Measurements from ENCODE around the gene TNFRSF14.
A peak's percentile ranks its signal among the peaks of the same experiment; 100 is the strongest.
"Not testable (repeated sequence)": the region's sequence is repeated elsewhere in the genome, so short reads cannot be mapped to it uniquely, and the experiment has no call there.

TNFRSF14 gene

GRCh38 chr1:2553076-2553475, 3.1 kb upstream of the TNFRSF14 start:
- not testable (repeated sequence) for H3K9ac ChIP-seq (ENCODE audit: low read depth in 1 of 2, low read length in 2 of 2)
- H3K4me1 ChIP-seq (ENCODE audit: control insufficient read depth in 1 of 2, insufficient read depth in 2 of 2, low read length in 2 of 2) = peaks cover 24 to 48% of the 10 kb centered on the region in 2 donors

DNA sequence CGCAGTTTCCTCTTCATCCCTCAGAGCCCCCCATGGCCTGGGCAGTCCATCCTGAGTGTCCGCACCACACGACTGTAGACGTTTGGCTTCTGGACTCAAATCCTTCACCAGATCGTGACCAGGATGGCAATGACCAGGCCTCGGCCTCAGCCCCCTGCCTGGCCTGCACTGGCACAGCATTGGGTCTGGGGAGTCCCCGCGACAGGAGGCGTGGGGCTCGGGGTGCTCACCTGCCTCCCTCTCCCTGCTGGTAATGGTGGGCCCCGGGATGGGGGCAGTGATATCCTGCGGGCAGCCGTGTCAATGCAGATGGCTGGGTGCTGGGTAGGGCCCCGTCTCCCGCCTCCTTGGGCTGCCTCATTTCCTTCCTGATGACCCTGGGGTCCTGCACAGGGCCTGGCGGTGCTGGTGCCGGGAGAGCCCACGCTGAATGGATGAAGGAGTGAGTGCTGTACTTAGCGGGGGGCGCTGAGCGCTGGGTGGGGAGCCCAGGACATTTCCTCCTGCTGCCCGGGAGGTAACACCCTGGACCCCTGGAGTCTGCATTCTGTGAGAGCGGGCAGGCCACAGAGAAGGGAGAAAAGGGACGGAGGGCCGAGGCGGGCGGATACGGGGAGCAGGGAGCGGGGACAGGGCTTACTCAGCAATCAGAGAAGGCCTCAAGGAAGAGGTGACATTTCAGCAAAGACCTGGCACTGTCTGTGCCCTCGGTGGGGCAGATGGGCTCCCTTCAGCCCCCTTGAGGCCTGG, 2.1 kb upstream of the TNFRSF14 start:
- peaks cover 27 to 49% of the 10 kb centered on the region in 2 donors for H3K4me1 ChIP-seq (ENCODE audit: control insufficient read depth in 1 of 2, insufficient read depth in 2 of 2, low read length in 2 of 2)
- H3K4me3 ChIP-seq (ENCODE audit: low read depth in 1 of 2, low read length in 2 of 2) = peak overlapping the region; percentile 23 to 98
- no peak overlapping the region for H3K27ac ChIP-seq (ENCODE audit: low read depth, low read length)

More at GRCh38 chr1:2553076-2553475, 3.1 kb upstream of the TNFRSF14 start:
- H3K27me3 ChIP-seq (ENCODE audit: control insufficient read depth in 1 of 2, insufficient read depth in 2 of 2, low read length in 2 of 2); H3K9me3 ChIP-seq (ENCODE audit: control insufficient read depth in 1 of 2, low read length in 2 of 2); H3K27ac ChIP-seq (ENCODE audit: low read depth, low read length); H3K4me3 ChIP-seq (ENCODE audit: low read depth in 1 of 2, low read length in 2 of 2); H3K36me3 ChIP-seq (ENCODE audit: control insufficient read depth in 1 of 2, insufficient read depth in 2 of 2, low read length in 2 of 2): not testable (repeated sequence)

GRCh38 chr1:2554621-2555387, 1.4 kb upstream of the TNFRSF14 start:
- H3K9ac ChIP-seq (ENCODE audit: low read depth in 1 of 2, low read length in 2 of 2) = peak overlapping the region; percentile 99 to 100
- H3K36me3 ChIP-seq (ENCODE audit: control insufficient read depth in 1 of 2, insufficient read depth in 2 of 2, low read length in 2 of 2) = peaks cover 15 to 18% of the 10 kb centered on the region in 2 donors
- peak overlapping the region; percentile 99 for H3K27ac ChIP-seq (ENCODE audit: low read depth, low read length)
- H3K9me3 ChIP-seq (ENCODE audit: control insufficient read depth in 1 of 2, low read length in 2 of 2) = no peaks in the 10 kb centered on the region
- H3K27me3 ChIP-seq (ENCODE audit: control insufficient read depth in 1 of 2, insufficient read depth in 2 of 2, low read length in 2 of 2) = no peaks in the 10 kb centered on the region
- H3K4me1 ChIP-seq (ENCODE audit: control insufficient read depth in 1 of 2, insufficient read depth in 2 of 2, low read length in 2 of 2) = peaks cover 24 to 52% of the 10 kb centered on the region in 2 donors
- peak overlapping the region; percentile 96 to 98 for H3K4me3 ChIP-seq (ENCODE audit: low read depth in 1 of 2, low read length in 2 of 2)

More for the DNA sequence above, 2.1 kb upstream of the TNFRSF14 start:
- Histone ChIP-seq H3K9ac (ENCODE audit: low read depth in 1 of 2, low read length in 2 of 2) (peak overlapping the region; percentile 99 to 100), H3K36me3 (ENCODE audit: control insufficient read depth in 1 of 2, insufficient read depth in 2 of 2, low read length in 2 of 2) (peaks cover 9 to 10% of the 10 kb centered on the region in 2 donors), H3K9me3 (ENCODE audit: control insufficient read depth in 1 of 2, low read length in 2 of 2) (no peaks in the 10 kb centered on the region), H3K27me3 (ENCODE audit: control insufficient read depth in 1 of 2, insufficient read depth in 2 of 2, low read length in 2 of 2) (no peaks in the 10 kb centered on the region)

DNA sequence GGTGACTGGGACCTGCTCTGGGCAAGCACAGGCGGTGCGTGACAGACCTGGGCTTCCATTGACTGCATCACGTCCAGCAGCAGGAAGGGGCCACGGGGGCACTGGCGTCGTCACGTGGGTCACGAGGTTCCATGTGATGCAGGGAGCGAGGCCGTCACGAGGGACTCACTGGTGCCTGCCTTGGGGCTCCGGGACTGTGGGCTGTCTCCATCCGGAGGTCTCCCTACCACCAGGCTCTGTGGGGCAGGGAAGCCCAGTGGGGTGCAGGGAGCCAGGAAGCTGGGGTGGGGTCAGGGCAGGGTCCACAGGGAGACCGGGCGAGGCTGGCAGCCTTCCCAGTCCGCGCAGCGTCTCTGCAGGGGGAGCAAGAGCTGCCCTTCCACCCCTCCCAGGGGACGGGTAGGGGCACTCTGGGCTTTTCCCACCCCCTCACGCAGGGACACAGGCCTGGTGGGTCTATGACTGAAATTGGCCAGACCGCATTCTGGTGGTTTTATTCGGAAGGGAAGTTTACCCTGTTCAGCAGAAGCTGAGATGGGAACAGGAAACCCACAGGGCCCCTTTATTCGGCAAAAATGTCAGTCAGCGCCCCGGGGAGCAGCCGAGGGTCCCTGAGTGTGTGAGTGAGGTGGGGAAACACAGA, 416 bp upstream of the TNFRSF14 start:
- H3K27me3 ChIP-seq (ENCODE audit: control insufficient read depth in 1 of 2, insufficient read depth in 2 of 2, low read length in 2 of 2) = no peaks in the 10 kb centered on the region
- peak overlapping the region; percentile 99 to 100 for H3K9ac ChIP-seq (ENCODE audit: low read depth in 1 of 2, low read length in 2 of 2)
- H3K36me3 ChIP-seq (ENCODE audit: control insufficient read depth in 1 of 2, insufficient read depth in 2 of 2, low read length in 2 of 2) = peaks cover 19 to 27% of the 10 kb centered on the region in 2 donors
- H3K27ac ChIP-seq (ENCODE audit: low read depth, low read length) = peak overlapping the region; percentile 99
- H3K9me3 ChIP-seq (ENCODE audit: control insufficient read depth in 1 of 2, low read length in 2 of 2) = no peaks in the 10 kb centered on the region
- peak overlapping the region; percentile 96 to 98 for H3K4me3 ChIP-seq (ENCODE audit: low read depth in 1 of 2, low read length in 2 of 2)
- H3K4me1 ChIP-seq (ENCODE audit: control insufficient read depth in 1 of 2, insufficient read depth in 2 of 2, low read length in 2 of 2) = peaks cover 24 to 52% of the 10 kb centered on the region in 2 donors

GRCh38 chr1:2556678-2557481, 709 bp downstream of the TNFRSF14 start:
- Histone ChIP-seq H3K9ac (ENCODE audit: low read depth in 1 of 2, low read length in 2 of 2) (peak overlapping the region; percentile 99 to 100), H3K27ac (ENCODE audit: low read depth, low read length) (peak overlapping the region; percentile 99), H3K27me3 (ENCODE audit: control insufficient read depth in 1 of 2, insufficient read depth in 2 of 2, low read length in 2 of 2) (no peaks in the 10 kb centered on the region), H3K36me3 (ENCODE audit: control insufficient read depth in 1 of 2, insufficient read depth in 2 of 2, low read length in 2 of 2) (peaks cover 30 to 38% of the 10 kb centered on the region in 2 donors), H3K9me3 (ENCODE audit: control insufficient read depth in 1 of 2, low read length in 2 of 2) (no peaks in the 10 kb centered on the region), H3K4me1 (ENCODE audit: control insufficient read depth in 1 of 2, insufficient read depth in 2 of 2, low read length in 2 of 2) (peaks cover 24 to 52% of the 10 kb centered on the region in 2 donors), H3K4me3 (ENCODE audit: low read depth in 1 of 2, low read length in 2 of 2) (peak overlapping the region; percentile 96 to 98)

DNA sequence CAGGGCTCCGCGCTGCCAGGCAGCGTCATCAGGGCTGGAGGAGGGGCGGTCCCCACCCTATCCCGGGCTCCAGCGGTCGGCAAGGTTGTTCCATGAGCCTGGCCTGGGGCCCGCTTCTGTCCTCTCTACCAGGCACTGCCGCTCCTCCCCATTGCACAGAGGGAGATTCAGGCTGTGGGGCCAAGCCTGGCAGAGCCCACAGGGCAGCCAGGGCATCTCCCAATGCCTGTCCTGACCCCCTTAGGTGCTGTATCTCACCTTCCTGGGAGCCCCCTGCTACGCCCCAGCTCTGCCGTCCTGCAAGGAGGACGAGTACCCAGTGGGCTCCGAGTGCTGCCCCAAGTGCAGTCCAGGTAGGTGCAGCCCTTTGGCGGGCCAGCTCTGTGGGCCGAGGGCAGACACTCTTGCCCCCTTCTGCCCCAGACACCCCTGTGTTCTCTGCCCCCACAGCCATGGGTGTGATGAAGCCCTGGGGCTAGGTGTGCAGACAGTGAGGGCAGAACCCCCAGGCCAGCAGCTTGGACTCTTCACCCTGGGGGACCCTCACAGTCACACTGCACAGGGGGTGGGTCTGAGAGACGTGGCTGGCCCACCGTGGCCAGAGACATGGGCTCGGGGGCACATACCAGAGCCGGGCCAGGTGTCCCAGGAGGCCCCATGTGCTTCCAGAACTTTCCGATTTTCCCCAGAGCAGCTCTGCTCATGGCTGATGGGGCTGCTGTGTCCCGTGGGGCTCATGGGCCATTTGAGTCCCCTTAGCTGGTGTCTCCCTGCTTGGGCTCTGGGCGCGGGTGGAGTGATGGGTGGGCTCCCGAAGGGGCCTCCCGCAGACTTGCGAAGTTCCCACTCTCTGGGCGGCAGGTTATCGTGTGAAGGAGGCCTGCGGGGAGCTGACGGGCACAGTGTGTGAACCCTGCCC, 1.6 kb downstream of the TNFRSF14 start:
- H3K9ac ChIP-seq (ENCODE audit: low read depth in 1 of 2, low read length in 2 of 2) = peak overlapping the region; percentile 99 to 100
- H3K4me1 ChIP-seq (ENCODE audit: control insufficient read depth in 1 of 2, insufficient read depth in 2 of 2, low read length in 2 of 2) = peaks cover 24 to 52% of the 10 kb centered on the region in 2 donors
- H3K36me3 ChIP-seq (ENCODE audit: control insufficient read depth in 1 of 2, insufficient read depth in 2 of 2, low read length in 2 of 2) = peaks cover 36 to 47% of the 10 kb centered on the region in 2 donors
- no peaks in the 10 kb centered on the region for H3K27me3 ChIP-seq (ENCODE audit: control insufficient read depth in 1 of 2, insufficient read depth in 2 of 2, low read length in 2 of 2)
- peak overlapping the region; percentile 99 for H3K27ac ChIP-seq (ENCODE audit: low read depth, low read length)
- H3K4me3 ChIP-seq (ENCODE audit: low read depth in 1 of 2, low read length in 2 of 2) = peak overlapping the region; percentile 96 to 98
- no peaks in the 10 kb centered on the region for H3K9me3 ChIP-seq (ENCODE audit: control insufficient read depth in 1 of 2, low read length in 2 of 2)

DNA sequence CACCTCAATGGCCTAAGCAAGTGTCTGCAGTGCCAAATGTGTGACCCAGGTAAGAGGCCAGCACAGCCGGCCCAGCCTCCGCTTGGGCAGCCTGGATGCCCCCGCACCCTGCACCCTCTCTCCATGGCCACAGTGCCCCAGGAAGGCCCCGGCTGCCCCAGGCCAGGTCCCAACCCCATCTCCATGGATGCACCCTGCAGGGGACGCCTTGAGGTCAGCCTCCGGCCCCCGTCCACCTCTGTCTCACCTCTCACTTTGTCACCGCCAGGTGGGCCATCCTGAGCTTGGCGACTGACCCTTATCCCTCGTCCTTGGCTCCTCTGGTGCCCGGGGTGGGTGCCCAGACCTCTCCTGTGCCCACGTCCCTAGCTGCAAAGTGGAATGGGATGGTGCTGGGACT, 2.2 kb downstream of the TNFRSF14 start:
- Histone ChIP-seq H3K4me1 (ENCODE audit: control insufficient read depth in 1 of 2, insufficient read depth in 2 of 2, low read length in 2 of 2) (peaks cover 24 to 52% of the 10 kb centered on the region in 2 donors), H3K9me3 (ENCODE audit: control insufficient read depth in 1 of 2, low read length in 2 of 2) (no peaks in the 10 kb centered on the region), H3K9ac (ENCODE audit: low read depth in 1 of 2, low read length in 2 of 2) (peak overlapping the region; percentile 99 to 100), H3K4me3 (ENCODE audit: low read depth in 1 of 2, low read length in 2 of 2) (peak overlapping the region in 1 of 2 donors; percentile 98), H3K36me3 (ENCODE audit: control insufficient read depth in 1 of 2, insufficient read depth in 2 of 2, low read length in 2 of 2) (peaks cover 38 to 52% of the 10 kb centered on the region in 2 donors), H3K27me3 (ENCODE audit: control insufficient read depth in 1 of 2, insufficient read depth in 2 of 2, low read length in 2 of 2) (no peaks in the 10 kb centered on the region), H3K27ac (ENCODE audit: low read depth, low read length) (no peak overlapping the region)

DNA sequence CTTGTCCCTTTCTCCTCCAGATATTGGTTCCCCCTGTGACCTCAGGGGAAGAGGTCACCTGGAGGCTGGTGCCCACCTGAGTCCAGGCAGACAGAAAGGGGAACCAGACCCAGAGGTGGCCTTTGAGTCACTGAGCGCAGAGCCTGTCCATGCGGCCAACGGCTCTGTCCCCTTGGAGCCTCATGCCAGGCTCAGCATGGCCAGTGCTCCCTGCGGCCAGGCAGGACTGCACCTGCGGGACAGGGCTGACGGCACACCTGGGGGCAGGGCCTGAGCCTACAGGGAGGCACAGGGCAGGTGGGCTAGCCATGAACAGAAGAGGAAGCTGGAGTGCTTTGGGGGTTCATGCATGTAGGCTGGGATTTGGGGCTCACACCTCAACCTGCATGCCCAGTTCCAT, 2.7 kb downstream of the TNFRSF14 start:
- no peak overlapping the region for H3K27ac ChIP-seq (ENCODE audit: low read depth, low read length)
- H3K9me3 ChIP-seq (ENCODE audit: control insufficient read depth in 1 of 2, low read length in 2 of 2) = no peaks in the 10 kb centered on the region
- H3K4me1 ChIP-seq (ENCODE audit: control insufficient read depth in 1 of 2, insufficient read depth in 2 of 2, low read length in 2 of 2) = peaks cover 24 to 49% of the 10 kb centered on the region in 2 donors
- no peak overlapping the region for H3K4me3 ChIP-seq (ENCODE audit: low read depth in 1 of 2, low read length in 2 of 2)
- peak overlapping the region in 1 of 2 donors; percentile 10 for H3K9ac ChIP-seq (ENCODE audit: low read depth in 1 of 2, low read length in 2 of 2)
- no peaks in the 10 kb centered on the region for H3K27me3 ChIP-seq (ENCODE audit: control insufficient read depth in 1 of 2, insufficient read depth in 2 of 2, low read length in 2 of 2)
- H3K36me3 ChIP-seq (ENCODE audit: control insufficient read depth in 1 of 2, insufficient read depth in 2 of 2, low read length in 2 of 2) = peaks cover 40 to 52% of the 10 kb centered on the region in 2 donors

All from duodenal mucosa (tissue), 2 donors.